Medulla oblongata (tissue), 1 donor: Measurements from ENCODE around the gene AACS.
A peak's percentile ranks its signal among the peaks of the same experiment; 100 is the strongest.

ENCODE experiments used
- DNase-seq: peaks from one replicate; pipeline ENCODE4 v3.0.0-alpha.2; 2015; ENCODE audit errors: extremely low spot score

AACS gene

DNA sequence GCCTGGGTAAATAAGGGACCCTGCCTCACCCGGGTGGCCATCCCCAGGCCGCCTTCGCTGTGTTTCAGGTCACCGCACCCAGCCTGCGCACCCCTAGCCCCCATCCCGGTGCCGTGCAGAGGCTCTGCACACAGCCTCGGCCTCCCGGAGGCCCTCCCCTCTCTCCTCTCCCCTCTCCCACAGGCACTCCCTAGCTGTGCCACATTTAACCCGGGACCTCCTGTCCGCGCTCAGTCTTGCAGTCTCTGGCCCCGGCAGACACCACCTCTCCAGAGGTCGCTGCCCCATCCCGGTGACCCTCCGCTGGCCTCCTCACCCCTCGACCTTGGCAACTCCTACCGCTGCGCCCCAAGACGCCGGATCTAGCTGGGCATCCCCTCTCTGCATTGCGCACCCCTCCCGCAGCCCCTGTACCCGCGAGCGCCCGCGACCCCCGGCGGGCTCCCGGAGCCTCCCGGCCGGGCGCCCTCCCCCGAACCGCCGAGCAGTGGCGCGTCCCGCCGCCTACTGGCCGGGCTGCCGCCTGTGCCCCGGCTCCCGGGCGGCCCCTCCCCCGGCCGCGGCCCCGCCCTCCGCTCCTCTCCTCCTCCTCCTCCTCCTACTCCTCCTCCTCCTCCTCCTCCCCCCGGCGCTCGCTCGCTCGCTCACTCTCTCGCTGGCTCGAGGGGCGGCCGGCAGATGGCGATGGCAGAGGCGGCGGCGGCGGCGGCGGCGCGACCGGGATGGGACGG, 120.7 kb downstream of the AACS start, which contains the start of gene TMEM132B:
Gene TMEM132B (plus strand): TSS at position 647 of the 731 bp plus-strand sequence.
- DNase-seq = peak; percentile 70

DNA sequence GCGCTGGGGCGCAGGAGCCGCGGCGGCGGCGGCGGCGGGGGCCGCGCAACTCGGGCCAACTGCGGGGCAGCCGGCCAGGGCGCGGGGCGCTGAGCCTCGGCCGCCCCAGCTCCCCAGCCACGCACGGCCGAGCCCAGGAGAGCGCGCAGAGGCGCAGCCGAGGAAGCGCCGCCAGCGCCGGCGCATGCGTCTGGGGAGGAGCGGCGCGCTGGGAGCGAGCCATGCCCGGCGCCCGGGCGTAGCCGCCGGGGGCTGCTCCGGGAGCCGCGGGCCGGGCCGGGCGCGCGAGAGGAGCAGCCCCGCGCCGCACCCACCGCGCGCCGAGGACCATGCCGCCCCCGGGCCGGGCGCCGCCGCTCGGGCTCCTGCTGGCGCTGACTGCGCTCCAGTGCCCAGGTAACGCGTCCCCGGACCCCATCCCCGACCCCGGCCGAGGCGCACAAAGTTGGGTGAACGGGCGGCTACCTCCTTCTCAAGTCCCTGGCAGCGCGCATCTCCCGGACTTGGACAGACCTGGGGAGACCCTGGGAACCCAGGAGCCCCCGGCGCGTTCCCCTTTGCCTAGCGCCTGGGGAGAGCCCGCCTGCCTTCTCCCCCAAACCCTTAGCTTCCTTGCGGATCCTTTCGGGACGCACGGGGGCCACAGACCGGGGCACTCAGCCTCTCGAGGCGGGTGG, 121.4 kb downstream of the AACS start:
- no peak for DNase-seq

DNA sequence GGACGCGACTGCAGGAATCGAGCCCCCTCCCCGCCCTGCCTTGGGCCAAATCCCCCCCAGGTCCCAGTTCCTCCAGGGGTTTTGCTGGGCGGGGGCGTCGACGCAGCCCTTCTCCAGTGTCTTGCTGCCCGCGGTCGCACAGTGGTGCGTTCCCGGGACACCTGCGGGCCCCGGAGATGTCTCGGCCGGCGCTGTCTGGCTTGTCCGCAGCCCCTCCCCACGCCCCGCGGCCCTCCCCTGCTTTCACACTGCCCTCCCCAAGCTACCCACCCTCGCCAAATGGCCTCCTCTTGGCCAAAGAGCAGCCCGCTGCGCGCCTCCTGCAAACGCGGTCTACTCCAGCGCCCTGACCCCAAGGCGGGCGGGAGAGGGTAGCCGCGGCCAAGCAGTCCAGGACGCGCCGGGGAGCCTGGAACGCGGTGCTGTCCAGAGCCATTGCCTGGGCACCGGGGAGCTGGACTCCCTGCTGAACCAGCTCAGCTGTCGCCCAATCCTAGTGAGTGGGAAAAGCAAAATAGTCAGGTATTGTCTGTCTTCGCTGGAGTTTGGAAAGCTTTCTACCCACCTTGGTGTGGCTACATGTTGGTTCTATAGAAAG, 122.0 kb downstream of the AACS start:
- no peak for DNase-seq

DNA sequence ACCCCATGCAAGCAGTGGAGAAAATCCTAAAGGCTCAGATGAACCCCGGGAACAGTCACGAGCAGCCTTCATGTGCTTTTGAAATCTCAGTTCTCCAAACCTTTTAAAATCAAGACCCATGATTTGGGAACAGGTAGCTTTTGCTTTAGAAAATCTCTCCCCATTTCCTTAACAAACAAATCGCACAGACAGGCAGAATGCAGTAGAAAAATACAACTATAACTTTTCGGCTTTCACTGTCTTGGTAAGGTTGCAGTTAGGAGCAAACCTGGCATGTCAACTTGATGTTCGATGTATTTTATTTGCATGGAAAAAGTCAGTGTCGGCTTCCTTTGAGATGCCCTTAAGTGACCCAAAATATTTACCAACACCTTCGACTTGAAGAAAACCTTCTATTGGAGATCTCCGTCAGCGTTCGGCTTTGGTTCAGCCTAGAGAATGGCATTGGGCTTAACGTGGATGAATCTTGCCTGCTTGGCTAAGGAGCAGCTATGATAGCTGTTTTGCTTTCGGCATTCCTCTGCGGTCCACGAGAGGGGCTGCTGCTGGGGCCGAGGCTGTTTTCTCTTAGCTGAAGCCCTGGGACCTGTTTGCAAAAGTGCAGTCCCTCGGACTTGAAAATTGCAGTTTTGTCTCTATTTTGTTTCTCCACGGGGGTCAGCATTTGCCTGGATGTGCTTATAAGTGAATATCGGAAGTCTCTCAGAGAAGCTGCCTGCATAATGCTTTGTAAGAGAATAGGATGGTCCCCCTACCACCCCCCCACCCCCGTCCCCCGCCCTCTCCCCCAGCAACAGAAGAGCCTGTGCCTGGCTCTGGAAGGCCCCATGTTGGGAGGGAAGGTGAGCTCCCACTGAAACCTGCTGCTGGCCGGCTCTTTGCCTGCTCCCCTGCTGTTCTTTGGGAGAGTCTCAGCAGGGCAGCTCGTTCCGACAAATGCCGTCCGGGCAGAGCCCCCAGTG, 122.8 kb downstream of the AACS start:
- DNase-seq = no peak

DNA sequence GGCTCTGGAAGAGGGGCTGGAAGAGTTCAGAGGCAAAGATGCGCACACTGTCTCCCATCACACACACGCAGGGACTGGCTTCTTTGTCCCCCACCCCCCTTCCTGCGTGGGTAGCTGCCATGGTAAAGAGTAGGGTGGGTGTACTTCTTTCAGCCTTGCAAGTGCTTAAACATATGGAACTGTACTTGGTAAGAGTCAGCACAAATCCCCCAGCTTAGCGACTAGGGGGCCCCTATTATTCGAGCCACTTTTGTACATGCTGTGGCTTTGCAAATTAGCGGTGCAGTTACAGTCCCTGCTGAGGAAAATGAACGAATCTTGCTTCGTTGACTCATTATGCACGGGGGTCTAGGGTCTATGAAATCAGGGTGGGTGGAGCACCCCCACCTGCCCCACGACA, 123.8 kb downstream of the AACS start:
- DNase-seq = no peak

DNA sequence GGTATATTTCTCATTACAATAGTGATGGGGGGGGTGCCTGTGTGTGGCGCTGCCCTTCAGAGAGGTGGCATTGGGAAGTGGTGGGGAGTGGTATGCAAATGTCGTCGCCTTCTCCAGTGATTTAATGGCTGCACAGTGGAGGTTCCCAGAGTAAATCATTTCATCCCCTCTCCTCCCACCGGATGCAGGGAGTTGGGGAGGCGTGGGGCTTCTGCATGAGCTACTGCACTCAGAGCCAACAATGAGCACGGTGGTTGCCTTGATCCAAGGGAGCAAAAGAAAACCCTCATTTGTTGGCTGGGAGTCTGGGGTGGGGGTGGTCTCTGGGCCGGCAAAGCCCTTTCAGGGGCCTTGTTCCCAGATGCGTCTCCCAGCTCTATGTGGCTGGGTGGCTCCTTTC, 124.3 kb downstream of the AACS start:
- no peak for DNase-seq

DNA sequence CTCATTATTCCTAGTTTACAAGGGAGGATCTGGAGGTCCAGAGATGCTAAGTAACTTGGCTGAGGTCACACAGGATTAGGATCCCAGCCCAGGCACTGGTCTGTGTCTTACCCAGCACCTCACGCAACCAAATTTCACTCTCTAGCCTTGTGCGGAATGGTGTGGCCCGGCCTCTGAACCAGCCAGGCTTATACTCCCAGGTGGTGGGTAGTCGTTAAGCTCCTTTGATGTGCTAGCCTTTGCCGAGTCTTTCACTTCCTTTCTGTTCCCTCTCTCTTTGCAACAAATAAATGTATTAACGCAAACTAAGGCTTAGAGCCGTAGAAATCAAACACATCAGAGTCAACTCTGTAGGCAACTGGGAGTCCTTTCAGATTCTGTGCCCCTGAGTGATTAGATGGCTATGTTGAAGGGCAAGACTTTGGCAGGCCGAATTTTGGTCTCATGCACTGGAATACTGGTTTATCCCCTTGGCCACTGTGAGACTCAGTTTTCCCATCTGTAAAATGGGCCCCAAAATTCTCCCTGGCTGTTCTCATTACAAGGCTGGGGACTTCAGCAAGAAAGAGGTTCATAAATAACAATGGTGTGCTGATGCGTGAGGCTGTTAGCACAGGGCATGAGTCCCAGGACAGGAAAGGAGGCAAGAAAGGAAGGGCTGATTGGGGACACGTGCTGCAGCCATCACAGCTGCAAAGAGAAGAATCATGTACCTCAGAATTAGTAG, 126.3 kb downstream of the AACS start:
- DNase-seq = no peak

DNA sequence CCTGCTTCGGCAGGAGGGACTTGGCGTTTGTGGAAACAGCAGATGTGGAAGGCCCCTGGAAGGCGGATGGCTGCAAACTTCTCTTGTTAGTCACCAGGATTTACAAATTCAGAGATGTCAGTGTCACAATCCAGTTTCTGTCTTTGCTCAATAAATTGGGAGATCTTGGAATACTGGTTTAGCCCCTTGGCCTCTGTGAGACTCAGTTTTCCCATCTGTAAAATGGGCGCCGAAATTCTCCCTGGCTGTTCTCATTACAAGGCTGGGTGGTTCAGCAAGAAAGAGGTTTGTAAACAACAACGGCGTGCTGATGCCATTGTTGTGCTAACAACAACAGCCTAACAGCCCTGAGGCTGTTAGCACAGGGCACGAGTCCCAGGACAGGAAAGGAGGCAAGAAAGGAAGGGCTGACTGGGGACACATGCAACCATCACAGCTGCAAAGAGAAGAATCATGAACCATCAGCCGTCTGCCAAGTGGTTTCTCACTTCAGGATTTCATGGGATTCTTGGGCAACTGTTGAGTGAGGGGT, 127.5 kb downstream of the AACS start:
- DNase-seq = no peak
